HCT116 (cell line): Measurements from ENCODE around the gene RASGRP2.

Experiments
- CEBPB ChIP-seq: IDR thresholded peaks from 2 replicates; pipeline ENCODE4 v1.6.1; 2012; ENCODE audit warnings: low read depth
- POLR2A ChIP-seq: IDR thresholded peaks from 2 replicates; pipeline ENCODE4 v1.7.0; 2011; ENCODE audit warnings: borderline replicate concordance; ENCODE audit not compliant: insufficient read depth, insufficient read length; ENCODE audit errors: extremely low read depth
- SP1 ChIP-seq: IDR thresholded peaks from 2 replicates; pipeline ENCODE4 v1.6.1; 2012; ENCODE audit warnings: low read depth
- TF ChIP-seq, protein P1 (sequence below): IDR thresholded peaks from 2 replicates; pipeline ENCODE4 v1.6.1; 2012; ENCODE audit warnings: low read depth
- TF ChIP-seq, protein P2 (sequence below), 3 experiments: fragments of 200-600 bp in 1 of 3; sonication (generic) in 1 of 3; IDR thresholded peaks in 2 of 3; conservative IDR thresholded peaks in 1 of 3; 2 replicates each; pipeline ENCODE4 v1.5.1; 2012 to 2017; ENCODE audit warnings: low read depth in 2 of 3, low read length in 2 of 3, antibody characterized with exemption in 1 of 3, borderline replicate concordance in 1 of 3, control low read depth in 1 of 3, mild to moderate bottlenecking in 1 of 3, mixed read lengths in 1 of 3, mixed run types in 1 of 3, moderate library complexity in 1 of 3; ENCODE audit not compliant: insufficient read depth in 1 of 3

DNA sequence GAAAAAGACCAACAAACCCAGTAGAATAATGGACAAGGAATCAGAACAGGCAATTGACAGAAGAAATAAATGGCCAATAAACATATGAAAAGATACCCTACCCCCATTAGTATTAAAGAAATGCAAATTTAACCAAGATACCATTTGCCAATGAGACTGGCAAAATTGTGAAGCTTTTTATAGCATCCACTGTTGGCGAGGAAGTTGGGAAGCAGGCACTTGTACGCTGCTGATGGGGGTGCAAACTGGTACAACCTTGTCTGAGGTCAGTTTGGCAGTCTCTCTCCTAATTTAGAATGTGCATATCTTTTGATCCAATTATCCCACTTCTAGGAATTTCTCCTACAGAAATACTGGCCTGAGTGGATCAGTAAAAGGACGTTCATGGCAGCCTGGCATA, 12.3 kb downstream of the RASGRP2 start:
- TF ChIP-seq, protein P1, sequence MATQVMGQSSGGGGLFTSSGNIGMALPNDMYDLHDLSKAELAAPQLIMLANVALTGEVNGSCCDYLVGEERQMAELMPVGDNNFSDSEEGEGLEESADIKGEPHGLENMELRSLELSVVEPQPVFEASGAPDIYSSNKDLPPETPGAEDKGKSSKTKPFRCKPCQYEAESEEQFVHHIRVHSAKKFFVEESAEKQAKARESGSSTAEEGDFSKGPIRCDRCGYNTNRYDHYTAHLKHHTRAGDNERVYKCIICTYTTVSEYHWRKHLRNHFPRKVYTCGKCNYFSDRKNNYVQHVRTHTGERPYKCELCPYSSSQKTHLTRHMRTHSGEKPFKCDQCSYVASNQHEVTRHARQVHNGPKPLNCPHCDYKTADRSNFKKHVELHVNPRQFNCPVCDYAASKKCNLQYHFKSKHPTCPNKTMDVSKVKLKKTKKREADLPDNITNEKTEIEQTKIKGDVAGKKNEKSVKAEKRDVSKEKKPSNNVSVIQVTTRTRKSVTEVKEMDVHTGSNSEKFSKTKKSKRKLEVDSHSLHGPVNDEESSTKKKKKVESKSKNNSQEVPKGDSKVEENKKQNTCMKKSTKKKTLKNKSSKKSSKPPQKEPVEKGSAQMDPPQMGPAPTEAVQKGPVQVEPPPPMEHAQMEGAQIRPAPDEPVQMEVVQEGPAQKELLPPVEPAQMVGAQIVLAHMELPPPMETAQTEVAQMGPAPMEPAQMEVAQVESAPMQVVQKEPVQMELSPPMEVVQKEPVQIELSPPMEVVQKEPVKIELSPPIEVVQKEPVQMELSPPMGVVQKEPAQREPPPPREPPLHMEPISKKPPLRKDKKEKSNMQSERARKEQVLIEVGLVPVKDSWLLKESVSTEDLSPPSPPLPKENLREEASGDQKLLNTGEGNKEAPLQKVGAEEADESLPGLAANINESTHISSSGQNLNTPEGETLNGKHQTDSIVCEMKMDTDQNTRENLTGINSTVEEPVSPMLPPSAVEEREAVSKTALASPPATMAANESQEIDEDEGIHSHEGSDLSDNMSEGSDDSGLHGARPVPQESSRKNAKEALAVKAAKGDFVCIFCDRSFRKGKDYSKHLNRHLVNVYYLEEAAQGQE, result no peak
- no peak for TF ChIP-seq POLR2A
- TF ChIP-seq CEBPB, result no peak
- TF ChIP-seq, protein P2, sequence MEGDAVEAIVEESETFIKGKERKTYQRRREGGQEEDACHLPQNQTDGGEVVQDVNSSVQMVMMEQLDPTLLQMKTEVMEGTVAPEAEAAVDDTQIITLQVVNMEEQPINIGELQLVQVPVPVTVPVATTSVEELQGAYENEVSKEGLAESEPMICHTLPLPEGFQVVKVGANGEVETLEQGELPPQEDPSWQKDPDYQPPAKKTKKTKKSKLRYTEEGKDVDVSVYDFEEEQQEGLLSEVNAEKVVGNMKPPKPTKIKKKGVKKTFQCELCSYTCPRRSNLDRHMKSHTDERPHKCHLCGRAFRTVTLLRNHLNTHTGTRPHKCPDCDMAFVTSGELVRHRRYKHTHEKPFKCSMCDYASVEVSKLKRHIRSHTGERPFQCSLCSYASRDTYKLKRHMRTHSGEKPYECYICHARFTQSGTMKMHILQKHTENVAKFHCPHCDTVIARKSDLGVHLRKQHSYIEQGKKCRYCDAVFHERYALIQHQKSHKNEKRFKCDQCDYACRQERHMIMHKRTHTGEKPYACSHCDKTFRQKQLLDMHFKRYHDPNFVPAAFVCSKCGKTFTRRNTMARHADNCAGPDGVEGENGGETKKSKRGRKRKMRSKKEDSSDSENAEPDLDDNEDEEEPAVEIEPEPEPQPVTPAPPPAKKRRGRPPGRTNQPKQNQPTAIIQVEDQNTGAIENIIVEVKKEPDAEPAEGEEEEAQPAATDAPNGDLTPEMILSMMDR (IDR thresholded peaks at IDR 0.05 in 2 of 3, conservative IDR thresholded peaks at IDR 0.05 in 1 of 3; ENCODE audit: borderline replicate concordance in 1 of 3, insufficient read depth in 1 of 3, low read depth in 2 of 3, low read length in 2 of 3), result no peak
- TF ChIP-seq SP1, result no peak
